ENCODE results near the gene CCDC183.

The CCDC183 gene

GRCh38 chr9:136803551-136804508 lies 7.7 kb downstream of the CCDC183 start:
- no peak for ATAC-seq (replicated peaks)
- no peak for DNase-seq
- H3K27me3 Mint-ChIP-seq, result no peaks in the 10 kb centered on the region
- H3K27ac Mint-ChIP-seq, result no peak overlapping the region
- H3K4me1 Mint-ChIP-seq (ENCODE audit: low read depth in 2 of 2), result peaks cover 26 to 32% of the 10 kb centered on the region in 2 donors
- peaks cover 9% of the 10 kb centered on the region for H3K36me3 Mint-ChIP-seq (ENCODE audit: insufficient read depth)
- H3K4me3 Mint-ChIP-seq, result no peak overlapping the region
- H3K9me3 Mint-ChIP-seq, result no peaks in the 10 kb centered on the region

GRCh38 chr9:136804509-136805206 lies 8.5 kb downstream of the CCDC183 start:
- ATAC-seq (replicated peaks) (no peak), DNase-seq (no peak)
- Mint-ChIP-seq H3K9me3 (no peaks in the 10 kb centered on the region), H3K4me3 (no peak overlapping the region), H3K36me3 (ENCODE audit: insufficient read depth) (peaks cover 9% of the 10 kb centered on the region), H3K27me3 (no peaks in the 10 kb centered on the region), H3K4me1 (ENCODE audit: low read depth in 2 of 2) (peaks cover 30 to 34% of the 10 kb centered on the region in 2 donors), H3K27ac (no peak overlapping the region)

- DNase-seq, result no peak
- Mint-ChIP-seq H3K27me3 (no peaks in the 10 kb centered on the region), H3K36me3 (ENCODE audit: insufficient read depth) (peaks cover 13% of the 10 kb centered on the region), H3K9me3 (no peaks in the 10 kb centered on the region), H3K27ac (peak overlapping the region in 1 of 2 donors; percentile 22), H3K4me1 (ENCODE audit: low read depth in 2 of 2) (peaks cover 28 to 36% of the 10 kb centered on the region in 2 donors), H3K4me3 (peak overlapping the region in 1 of 2 donors; percentile 24)
- ATAC-seq (replicated peaks), result no peak
These were observed 9.1 kb downstream of the CCDC183 start for GRCh38 chr9:136805207-136805740.

- H3K9me3 Mint-ChIP-seq, result no peaks in the 10 kb centered on the region
- peaks cover 17% of the 10 kb centered on the region for H3K36me3 Mint-ChIP-seq (ENCODE audit: insufficient read depth)
- peaks cover 22 to 34% of the 10 kb centered on the region in 2 donors for H3K4me1 Mint-ChIP-seq (ENCODE audit: low read depth in 2 of 2)
- H3K27me3 Mint-ChIP-seq, result no peaks in the 10 kb centered on the region
- H3K4me3 Mint-ChIP-seq, result peak overlapping the region; percentile 89
- DNase-seq, result no peak
- H3K27ac Mint-ChIP-seq, result peak overlapping the region in 1 of 2 donors; percentile 92
- no peak for ATAC-seq (replicated peaks)
These were observed 9.9 kb downstream of the CCDC183 start for GRCh38 chr9:136806067-136806466.

GRCh38 chr9:136806631-136807201 lies 10.6 kb downstream of the CCDC183 start:
- ATAC-seq (replicated peaks) (no peak), DNase-seq (no peak)
- peaks cover 17% of the 10 kb centered on the region for H3K36me3 Mint-ChIP-seq (ENCODE audit: insufficient read depth)
- no peaks in the 10 kb centered on the region for H3K9me3 Mint-ChIP-seq
- H3K4me1 Mint-ChIP-seq (ENCODE audit: low read depth in 2 of 2), result peaks cover 19 to 31% of the 10 kb centered on the region in 2 donors
- peak overlapping the region; percentile 89 for H3K4me3 Mint-ChIP-seq
- H3K27ac Mint-ChIP-seq, result peak overlapping the region; percentile 92 to 93
- H3K27me3 Mint-ChIP-seq, result no peaks in the 10 kb centered on the region

- Mint-ChIP-seq H3K9me3 (no peaks in the 10 kb centered on the region), H3K4me1 (ENCODE audit: low read depth in 2 of 2) (peaks cover 22 to 33% of the 10 kb centered on the region in 2 donors), H3K4me3 (peak within 1 kb of the TSS; percentile 89), H3K36me3 (ENCODE audit: insufficient read depth) (peaks cover 17% of the 10 kb centered on the region), H3K27me3 (no peaks in the 10 kb centered on the region), H3K27ac (peak within 1 kb of the TSS; percentile 92 to 93)
- DNase-seq, result peak; percentile 72 to 82 (median 79)
- peak; percentile 83 for ATAC-seq (replicated peaks)
These were observed 11.3 kb downstream of the CCDC183 start, which contains the start of gene RABL6 for GRCh38 chr9:136807281-136808074. RABL6 (plus strand) TSS chr9:136807948; CDS start chr9:136808197, 249 bp downstream.

GRCh38 chr9:136808075-136808805 lies 12.1 kb downstream of the CCDC183 start:
- H3K9me3 Mint-ChIP-seq, result no peaks in the 10 kb centered on the region
- DNase-seq, result peak in 2 of 3 experiments; percentile 29
- H3K36me3 Mint-ChIP-seq (ENCODE audit: insufficient read depth), result peaks cover 21% of the 10 kb centered on the region
- ATAC-seq (replicated peaks), result peak; percentile 36
- H3K27ac Mint-ChIP-seq, result peak overlapping the region; percentile 25 to 73
- H3K27me3 Mint-ChIP-seq, result no peaks in the 10 kb centered on the region
- peaks cover 29 to 39% of the 10 kb centered on the region in 2 donors for H3K4me1 Mint-ChIP-seq (ENCODE audit: low read depth in 2 of 2)
- peak overlapping the region; percentile 79 to 89 for H3K4me3 Mint-ChIP-seq

- Mint-ChIP-seq H3K27ac (peak overlapping the region; percentile 25 to 73), H3K27me3 (no peaks in the 10 kb centered on the region), H3K4me1 (ENCODE audit: low read depth in 2 of 2) (peaks cover 34 to 40% of the 10 kb centered on the region in 2 donors), H3K9me3 (no peaks in the 10 kb centered on the region), H3K36me3 (ENCODE audit: insufficient read depth) (peaks cover 21% of the 10 kb centered on the region), H3K4me3 (peak overlapping the region; percentile 79 to 84)
- no peak for ATAC-seq (replicated peaks)
- no peak for DNase-seq
These were observed 12.6 kb downstream of the CCDC183 start for GRCh38 chr9:136808806-136809158.

- no peak overlapping the region for H3K4me3 Mint-ChIP-seq
- H3K27ac Mint-ChIP-seq, result no peak overlapping the region
- no peaks in the 10 kb centered on the region for H3K9me3 Mint-ChIP-seq
- no peak for DNase-seq
- ATAC-seq (replicated peaks), result no peak
- peaks cover 21% of the 10 kb centered on the region for H3K36me3 Mint-ChIP-seq (ENCODE audit: insufficient read depth)
- peaks cover 27 to 40% of the 10 kb centered on the region in 2 donors for H3K4me1 Mint-ChIP-seq (ENCODE audit: low read depth in 2 of 2)
- no peaks in the 10 kb centered on the region for H3K27me3 Mint-ChIP-seq
These were observed 18.7 kb downstream of the CCDC183 start for GRCh38 chr9:136814725-136815421.

GRCh38 chr9:136815422-136815782 lies 19.3 kb downstream of the CCDC183 start:
- Mint-ChIP-seq H3K4me3 (no peak overlapping the region), H3K27ac (peak overlapping the region in 1 of 2 donors; percentile 20), H3K9me3 (no peaks in the 10 kb centered on the region), H3K27me3 (no peaks in the 10 kb centered on the region), H3K4me1 (ENCODE audit: low read depth in 2 of 2) (peaks cover 24 to 36% of the 10 kb centered on the region in 2 donors), H3K36me3 (ENCODE audit: insufficient read depth) (peaks cover 16% of the 10 kb centered on the region)
- no peak for DNase-seq
- ATAC-seq (replicated peaks), result no peak

- H3K27ac Mint-ChIP-seq, result no peak overlapping the region
- peaks cover 33% of the 10 kb centered on the region for H3K36me3 Mint-ChIP-seq (ENCODE audit: insufficient read depth)
- peaks cover 3 to 12% of the 10 kb centered on the region in 2 donors for H3K4me1 Mint-ChIP-seq (ENCODE audit: low read depth in 2 of 2)
- no peaks in the 10 kb centered on the region for H3K9me3 Mint-ChIP-seq
- no peak for DNase-seq
- peak overlapping the region in 1 of 2 donors; percentile 49 for H3K4me3 Mint-ChIP-seq
- no peak for ATAC-seq (replicated peaks)
- no peaks in the 10 kb centered on the region for H3K27me3 Mint-ChIP-seq
These were observed 25.1 kb downstream of the CCDC183 start for GRCh38 chr9:136820971-136821825.

All from effector memory CD8-positive, alpha-beta T cell (primary cell).